Erythroblast (primary cell): ENCODE data around the gene TAF7L.

Experiments used
- GATA1 ChIP-seq: IDR thresholded peaks from 2 replicates; pipeline ENCODE4 v1.6.1; 2011; ENCODE audit warnings: low read depth, mild to moderate bottlenecking, control low read depth, low read length, moderate library complexity
- POLR2A ChIP-seq: IDR thresholded peaks from 2 replicates; pipeline ENCODE4 v1.6.1; 2011; ENCODE audit warnings: mild to moderate bottlenecking, low read length

DNA sequence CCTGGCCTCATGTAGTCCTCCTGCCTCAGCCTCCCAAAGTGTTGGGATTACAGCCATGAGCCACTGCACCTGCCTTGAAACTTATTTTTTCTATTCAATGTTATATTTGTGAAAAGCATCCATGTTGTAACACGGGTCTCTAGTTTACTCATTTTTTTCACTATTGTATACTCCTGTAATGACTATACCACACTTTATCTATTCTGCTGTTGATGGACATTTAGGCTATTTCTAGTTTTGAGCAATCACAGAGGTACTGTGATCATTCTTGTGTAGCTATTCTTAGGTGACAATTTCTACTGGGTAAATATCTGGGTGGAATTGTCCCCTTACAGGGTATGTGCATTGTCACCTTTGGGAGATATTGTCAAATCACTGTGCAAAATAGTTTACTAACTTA is 67.9 kb downstream of the TAF7L start:
- TF ChIP-seq POLR2A = no peak
- TF ChIP-seq GATA1 = no peak
